ENCODE results near the gene PNPLA3. TPM values are rescaled to one million over a fixed set of nuclear protein-coding genes. Genes with fewer than 3 reads are reported as not detected.

PNPLA3 gene
- total and polyA plus RNA-seq, 2 of the 4 experiments (the other 2 are of a cell fraction): 3.6 to 7.5 TPM

GRCh38 chr22:43988116-43988820, 64.7 kb downstream of the PNPLA3 start:
- BruUV-seq (replicated peaks): no TSS peak
- Histone ChIP-seq H4K5ac (ENCODE audit: low read depth, low read length) (no peak overlapping the region), H3K36me3 (ENCODE audit: control insufficient read depth, insufficient read depth, low read length) (peaks cover 53% of the 10 kb centered on the region), H2BK120ac (ENCODE audit: low read depth, low read length) (no peak overlapping the region), H2AK5ac (ENCODE audit: low read depth, low read length) (no peak overlapping the region), H3K56ac (ENCODE audit: extremely low read depth, insufficient read depth, low read length) (no peak overlapping the region), H3K79me1 (ENCODE audit: low read depth in 1 of 2, low read length in 2 of 2) (peaks cover 0 to 9% of the 10 kb centered on the region in 2 experiments; a peak in 2 of 4 replicates), H3K18ac (ENCODE audit: low read depth, low read length) (no peak overlapping the region), H3K4me3 (ENCODE audit: insufficient read depth, low read depth, low read length) (no peak overlapping the region), H4K20me1 (ENCODE audit: insufficient read depth, low read length) (peaks cover 15% of the 10 kb centered on the region), H3K4ac (ENCODE audit: low read depth, low read length) (no peak overlapping the region), H2BK15ac (ENCODE audit: low read depth, low read length) (no peak overlapping the region), H4K91ac (ENCODE audit: insufficient read depth, low read depth, low read length) (no peak overlapping the region), H3K4me1 (ENCODE audit: control insufficient read depth, insufficient read depth, low read length) (peaks cover 5% of the 10 kb centered on the region; the same call in 1 of the 2 replicates), H3K27me3 (ENCODE audit: control insufficient read depth, insufficient read depth, low read length) (no peaks in the 10 kb centered on the region), H2BK5ac (ENCODE audit: low read depth, low read length, poor library complexity, severe bottlenecking) (no peak overlapping the region), H2AK9ac (replicated peaks; ENCODE audit: low read depth, low read length, poor library complexity) (no peak overlapping the region), H3K4me2 (ENCODE audit: low read depth, low read length) (no peak overlapping the region), H2BK20ac (ENCODE audit: low read depth, low read length) (no peak overlapping the region), H2AFZ (replicated peaks; ENCODE audit: low read length, poor library complexity) (no peak overlapping the region), H3K9me3 (ENCODE audit: control insufficient read depth, insufficient read depth, low read length) (no peaks in the 10 kb centered on the region), H3K27ac (ENCODE audit: insufficient read depth, low read length) (no peak overlapping the region), H3K9me1 (ENCODE audit: insufficient read depth, low read length) (no peaks in the 10 kb centered on the region), H3K23ac (ENCODE audit: low read depth, low read length) (no peak overlapping the region), H3K14ac (replicated peaks; ENCODE audit: low read depth, low read length) (no peak overlapping the region), H3K9ac (ENCODE audit: low read depth, low read length) (no peak overlapping the region), H4K8ac (ENCODE audit: low read depth in 2 of 2, low read length in 2 of 2) (no peak overlapping the region)
- CTCF ChIA-PET: no interaction called here
- no peak for TF ChIP-seq MXI1 (IDR thresholded peaks at IDR 0.05; ENCODE audit: borderline replicate concordance, low read depth, low read length)
- TF ChIP-seq POLR2A (IDR thresholded peaks at IDR 0.05; ENCODE audit: low read depth, low read length): no peak
- no peak for TF ChIP-seq CHD1 (IDR thresholded peaks at IDR 0.05; ENCODE audit: low read depth, low read length)
- TF ChIP-seq CTCF (conservative IDR thresholded peaks at IDR 0.05; ENCODE audit: low read depth, low read length): no peak
- no peak for TF ChIP-seq FOS (IDR thresholded peaks at IDR 0.05; ENCODE audit: low read depth, low read length)
- TF ChIP-seq ELK1 (IDR thresholded peaks at IDR 0.05; ENCODE audit: borderline replicate concordance, low read depth, low read length): no peak
- TF ChIP-seq MAFK (IDR thresholded peaks at IDR 0.05; ENCODE audit: low read depth, low read length): no peak
- no peak for TF ChIP-seq RFX5 (IDR thresholded peaks at IDR 0.05; ENCODE audit: low read depth, low read length)
- TF ChIP-seq USF2 (IDR thresholded peaks at IDR 0.05; ENCODE audit: low read depth, low read length): no peak
- no peak for TF ChIP-seq MAZ (IDR thresholded peaks at IDR 0.05; ENCODE audit: borderline replicate concordance, low read depth, low read length)
- TF ChIP-seq RCOR1 (IDR thresholded peaks at IDR 0.05; ENCODE audit: insufficient replicate concordance, low read length): no peak
- no peak for TF ChIP-seq BHLHE40 (IDR thresholded peaks at IDR 0.05; ENCODE audit: low read depth, low read length)
- POLR2A ChIA-PET (ENCODE audit: unreplicated experiment): no interaction called here
- DNase-seq (no peak), ATAC-seq (ENCODE audit: low read depth) (no peak)
- dilution Hi-C loops (cut with HindIII; ENCODE audit: low sequenced_read_pairs, unreplicated experiment): no loop called here
- intact Hi-C loops (cut with micrococcal nuclease): no loop called here
- 40% methylated on average over 1 of the region's 8 CpGs; no CpG with 5 or more reads in 1 of the 2 experiments for WGBS, 2 experiments (ENCODE audit: extremely low coverage in 2 of 2, insufficient read length in 1 of 2)
- in situ Hi-C loops (cut with MboI; ENCODE audit: low sequenced_read_pairs): no loop called here
